HG03280 (cell line): ENCODE results near the gene SAMM50.

Experiments used
- ATAC-seq: cut with Tn5 transposase; IDR thresholded peaks from one replicate; pipeline ENCODE4 v1.9.1; 2021; ENCODE audit warnings: mild to moderate bottlenecking, moderate library complexity; ENCODE audit not compliant: unreplicated experiment

SAMM50 gene

DNA sequence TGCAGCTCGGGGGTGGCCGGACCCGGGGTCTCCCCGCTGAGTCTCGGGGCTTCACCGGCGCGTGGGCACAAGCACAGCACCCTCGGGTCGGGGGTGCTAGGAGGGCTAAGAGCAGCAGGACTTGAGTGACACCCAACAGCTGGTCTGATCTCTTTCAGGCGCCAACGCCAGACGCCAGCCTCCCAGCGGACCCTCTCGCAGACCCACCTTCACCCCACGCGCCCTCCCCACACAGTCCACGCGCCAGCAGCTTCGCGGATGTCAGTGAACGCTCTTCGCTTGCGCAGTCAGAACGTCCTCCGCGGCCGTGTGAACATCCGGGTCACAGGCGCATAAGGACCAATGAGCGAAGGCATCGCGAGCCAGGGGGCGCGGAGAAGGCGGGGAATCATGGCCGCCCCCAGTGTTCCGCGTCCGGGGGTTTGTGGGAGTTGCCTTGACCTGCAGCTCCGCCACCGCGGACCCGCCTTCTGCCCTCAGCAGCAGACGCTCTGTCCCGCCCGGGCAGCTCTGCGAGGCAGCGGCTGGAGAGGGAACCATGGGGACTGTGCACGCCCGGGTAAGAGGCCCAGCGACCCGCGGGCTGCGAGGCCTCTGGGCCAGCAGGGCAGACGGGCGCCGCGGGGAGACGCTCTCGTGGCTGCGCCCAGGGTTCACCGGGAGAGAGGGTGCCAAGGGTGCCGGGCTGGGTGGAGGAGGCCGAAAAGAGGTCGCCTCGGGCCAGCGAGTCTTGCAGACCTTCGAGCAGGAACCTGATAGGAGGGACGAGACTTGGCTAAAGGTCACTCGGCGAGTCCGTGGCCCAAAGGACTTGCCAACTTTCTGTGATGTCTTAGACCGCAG lies at the start of gene SAMM50:
Gene SAMM50, plus strand, starts transcription at position 403 of the 843 bp plus-strand sequence. Its CDS starts 136 bp downstream, at position 539.
- ATAC-seq, result peak; percentile 92

DNA sequence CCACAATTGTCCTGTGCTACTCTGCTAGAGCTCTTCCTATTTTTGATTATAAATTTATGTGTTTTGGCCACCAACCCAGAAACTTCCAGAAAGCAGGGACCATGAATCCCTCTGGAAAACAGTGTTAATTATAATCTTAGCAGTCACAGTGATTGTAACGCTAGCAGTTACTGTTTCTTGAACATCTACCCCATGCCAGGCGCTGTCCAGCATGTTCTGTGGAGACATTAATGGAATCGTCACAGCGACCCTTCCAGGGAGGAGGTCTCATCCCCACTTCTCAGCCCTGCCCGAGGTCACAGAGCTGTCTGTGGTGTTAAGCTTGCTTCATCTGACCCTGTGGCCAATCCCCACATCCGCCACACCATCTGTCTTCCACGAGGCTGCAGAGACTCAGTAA lies 49.6 kb upstream of the SAMM50 start:
- ATAC-seq, result no peak

- no peak for ATAC-seq
Observed at GRCh38 chr22:43909708-43910107, 45.5 kb upstream of the SAMM50 start.

GRCh38 chr22:43910178-43910695 lies 45.0 kb upstream of the SAMM50 start:
- ATAC-seq, result no peak

GRCh38 chr22:43911351-43911750 lies 43.9 kb upstream of the SAMM50 start:
- no peak for ATAC-seq

GRCh38 chr22:43917521-43917920 lies 37.7 kb upstream of the SAMM50 start:
- no peak for ATAC-seq

DNA sequence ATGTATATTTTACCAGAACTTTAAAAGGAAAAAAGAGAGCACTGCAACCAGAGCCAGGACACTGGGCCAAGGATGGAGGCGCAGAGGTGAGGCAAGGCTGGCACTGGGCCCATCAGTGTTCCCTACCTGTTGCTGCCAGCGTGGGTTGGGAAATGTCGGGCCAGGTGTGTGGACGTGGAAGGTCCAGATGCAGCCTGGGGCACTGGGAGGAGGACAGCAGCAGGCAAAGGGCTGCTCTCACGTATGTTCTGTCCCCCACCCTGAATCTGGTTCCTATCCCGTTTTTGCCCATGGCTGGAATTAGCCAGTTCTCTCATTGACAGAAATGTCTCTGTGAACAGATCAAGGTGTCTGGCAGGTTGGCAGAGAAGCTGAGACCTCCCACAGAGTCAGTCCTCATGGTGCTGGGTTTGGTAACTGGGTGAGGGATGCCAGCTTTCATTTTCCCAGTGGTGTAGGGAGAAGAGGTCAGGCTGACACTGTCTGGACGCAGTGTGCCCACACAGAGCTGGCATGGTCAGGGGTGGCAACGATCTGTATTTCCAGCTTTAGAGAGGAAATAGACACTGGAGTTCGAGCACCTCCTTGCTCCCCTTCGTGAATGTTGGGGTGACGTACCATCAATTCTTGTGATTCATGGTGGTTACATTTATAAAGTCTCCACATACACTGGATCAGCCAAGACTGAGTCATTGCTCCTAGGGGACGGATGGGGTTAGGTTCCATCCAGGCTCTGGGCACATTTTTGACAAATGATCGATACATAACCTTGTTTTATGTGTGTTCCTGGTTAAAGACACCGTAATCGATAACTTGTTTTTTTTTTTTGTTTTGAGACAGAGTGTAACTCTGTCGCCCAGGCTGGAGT lies 35.9 kb upstream of the SAMM50 start:
- no peak for ATAC-seq

GRCh38 chr22:43921370-43921769 lies 33.9 kb upstream of the SAMM50 start:
- no peak for ATAC-seq

GRCh38 chr22:43922123-43922522 lies 33.1 kb upstream of the SAMM50 start:
- no peak for ATAC-seq

GRCh38 chr22:43923191-43923590 lies 32.1 kb upstream of the SAMM50 start:
- ATAC-seq, result no peak

DNA sequence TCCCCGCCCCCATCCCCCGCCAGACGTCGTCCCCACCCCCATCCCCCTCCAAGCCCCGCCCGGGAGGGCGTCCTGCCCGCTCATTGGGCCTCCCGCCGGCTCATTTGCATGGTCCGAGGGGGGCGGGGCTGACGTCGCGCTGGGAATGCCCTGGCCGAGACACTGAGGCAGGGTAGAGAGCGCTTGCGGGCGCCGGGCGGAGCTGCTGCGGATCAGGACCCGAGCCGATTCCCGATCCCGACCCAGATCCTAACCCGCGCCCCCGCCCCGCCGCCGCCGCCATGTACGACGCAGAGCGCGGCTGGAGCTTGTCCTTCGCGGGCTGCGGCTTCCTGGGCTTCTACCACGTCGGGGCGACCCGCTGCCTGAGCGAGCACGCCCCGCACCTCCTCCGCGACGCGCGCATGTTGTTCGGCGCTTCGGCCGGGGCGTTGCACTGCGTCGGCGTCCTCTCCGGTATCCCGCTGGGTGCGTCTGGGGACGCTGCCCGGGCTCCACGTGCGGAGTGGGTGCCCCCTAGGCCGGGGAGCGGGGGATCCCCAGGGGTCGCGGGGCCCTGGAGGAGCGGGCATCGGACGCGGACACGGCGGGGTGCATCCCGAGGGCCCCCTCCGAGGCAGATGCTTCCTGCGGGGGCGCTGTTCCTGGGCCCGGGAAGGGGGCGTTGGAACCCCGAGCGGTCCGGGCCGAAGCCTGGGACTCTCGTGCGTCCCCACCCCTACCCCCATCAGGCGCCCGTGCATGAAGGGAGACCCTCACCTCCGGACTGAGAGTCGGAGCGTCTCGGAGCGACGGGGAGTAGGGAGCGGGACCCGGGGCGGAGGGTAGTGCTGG lies 31.4 kb upstream of the SAMM50 start, which contains the start of gene PNPLA3:
Gene PNPLA3, plus strand, starts transcription at position 175 of the 834 bp plus-strand sequence. Its CDS starts 107 bp downstream, at position 282.
- no peak for ATAC-seq

DNA sequence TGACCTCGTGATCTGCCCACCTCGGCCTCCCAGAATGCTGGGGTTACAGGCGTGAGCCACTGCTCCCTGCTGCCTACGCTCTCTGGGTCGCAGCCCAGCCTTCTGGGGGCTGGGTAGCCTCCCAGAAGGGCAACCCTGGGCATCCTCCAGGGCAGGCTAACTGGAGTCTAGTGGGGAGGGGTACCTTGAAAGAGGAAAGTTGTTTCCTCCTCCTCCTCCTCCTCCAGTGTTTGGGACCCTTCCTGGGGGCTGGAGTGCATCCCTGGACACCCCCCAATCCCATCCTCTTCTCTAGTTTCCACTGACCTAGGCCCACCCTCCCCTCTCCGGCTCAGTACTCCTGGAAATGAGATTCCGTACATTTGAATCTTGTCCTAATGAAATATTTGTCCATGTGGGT lies 30.4 kb upstream of the SAMM50 start:
- no peak for ATAC-seq

GRCh38 chr22:43925433-43926348 lies 29.6 kb upstream of the SAMM50 start:
- ATAC-seq, result no peak

DNA sequence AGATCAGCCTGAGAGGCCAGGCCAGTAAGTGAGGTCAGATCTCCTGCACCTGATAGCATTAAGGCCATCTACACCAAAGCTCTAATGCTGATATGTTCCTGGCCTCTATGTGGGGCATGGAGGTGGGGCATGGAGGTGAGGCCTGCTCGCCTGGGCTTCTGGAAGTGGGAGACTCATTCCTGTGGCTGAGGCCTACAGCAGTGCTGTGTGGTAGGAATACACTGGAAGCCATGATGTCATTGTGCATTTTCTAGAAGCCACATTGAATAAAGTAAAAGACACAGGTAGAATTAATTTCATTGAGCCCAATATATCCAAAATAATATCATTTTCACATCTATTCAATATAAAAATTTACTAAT lies 28.9 kb upstream of the SAMM50 start:
- no peak for ATAC-seq

GRCh38 chr22:43928468-43928867 lies 26.8 kb upstream of the SAMM50 start:
- ATAC-seq, result no peak

DNA sequence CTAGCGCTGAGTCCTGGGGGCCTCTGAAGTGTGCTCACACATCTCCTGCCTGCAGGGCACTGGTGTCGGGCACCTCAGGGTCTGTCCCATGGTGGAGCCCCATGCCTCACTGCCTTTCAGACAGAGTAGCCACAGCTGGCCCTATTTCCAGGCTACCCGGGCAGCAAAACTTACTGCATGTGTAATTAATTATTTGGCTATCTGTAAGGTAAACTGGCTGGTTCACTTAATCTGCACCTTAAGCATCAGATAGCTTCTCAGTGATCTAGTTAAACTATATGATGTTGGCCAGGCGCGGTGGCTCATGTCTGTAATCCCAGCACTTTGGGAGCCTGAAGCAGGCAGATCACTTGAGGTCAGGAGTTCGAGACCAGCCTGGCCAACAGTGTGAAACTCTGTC lies 26.3 kb upstream of the SAMM50 start:
- no peak for ATAC-seq

- ATAC-seq, result no peak
Observed at GRCh38 chr22:43931771-43932170, 23.5 kb upstream of the SAMM50 start.

- no peak for ATAC-seq
Observed at GRCh38 chr22:43941449-43941848, 13.8 kb upstream of the SAMM50 start.

- ATAC-seq, result no peak
Observed at GRCh38 chr22:43944670-43945430, 10.4 kb upstream of the SAMM50 start.
